GM19351 (cell line): ENCODE data around the gene VCAN.
"Not testable (repeated sequence)": the region's sequence is repeated elsewhere in the genome, so short reads cannot be mapped to it uniquely, and the experiment has no call there.

Experiments
- ATAC-seq: cut with Tn5 transposase; IDR thresholded peaks from one replicate; pipeline ENCODE4 v1.9.1; 2021; ENCODE audit warnings: mild to moderate bottlenecking, moderate library complexity; ENCODE audit not compliant: unreplicated experiment

The VCAN gene

DNA sequence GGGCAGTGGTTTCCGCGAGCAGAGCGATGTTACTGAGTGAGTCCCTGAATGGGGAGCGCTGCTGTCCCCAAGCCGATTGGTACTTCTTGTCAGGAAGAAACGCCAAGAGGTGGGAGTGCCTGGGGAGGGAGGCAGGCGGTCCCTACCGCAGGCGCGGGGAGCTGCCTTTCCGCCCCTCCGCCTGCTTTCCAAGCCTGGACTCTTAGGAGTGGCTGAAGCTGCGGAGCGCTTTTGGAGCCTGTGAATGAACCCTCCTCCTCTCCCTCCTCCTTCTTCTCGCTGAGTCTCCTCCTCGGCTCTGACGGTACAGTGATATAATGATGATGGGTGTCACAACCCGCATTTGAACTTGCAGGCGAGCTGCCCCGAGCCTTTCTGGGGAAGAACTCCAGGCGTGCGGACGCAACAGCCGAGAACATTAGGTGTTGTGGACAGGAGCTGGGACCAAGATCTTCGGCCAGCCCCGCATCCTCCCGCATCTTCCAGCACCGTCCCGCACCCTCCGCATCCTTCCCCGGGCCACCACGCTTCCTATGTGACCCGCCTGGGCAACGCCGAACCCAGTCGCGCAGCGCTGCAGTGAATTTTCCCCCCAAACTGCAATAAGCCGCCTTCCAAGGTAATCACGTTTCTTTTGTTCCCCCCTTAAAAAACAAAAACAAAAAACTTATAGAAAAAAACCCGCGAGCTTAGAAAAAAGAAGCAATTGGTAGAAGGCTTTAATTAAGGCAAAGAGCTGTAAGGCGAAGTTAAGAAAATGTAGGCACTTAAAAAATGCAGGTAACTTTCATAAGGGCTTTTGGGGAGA lies at the start of gene VCAN:
TSS of gene VCAN (plus strand) at position 340 of the 808 bp plus-strand sequence. CDS start 11,775 bp downstream, outside the sequence.
- ATAC-seq: no peak

DNA sequence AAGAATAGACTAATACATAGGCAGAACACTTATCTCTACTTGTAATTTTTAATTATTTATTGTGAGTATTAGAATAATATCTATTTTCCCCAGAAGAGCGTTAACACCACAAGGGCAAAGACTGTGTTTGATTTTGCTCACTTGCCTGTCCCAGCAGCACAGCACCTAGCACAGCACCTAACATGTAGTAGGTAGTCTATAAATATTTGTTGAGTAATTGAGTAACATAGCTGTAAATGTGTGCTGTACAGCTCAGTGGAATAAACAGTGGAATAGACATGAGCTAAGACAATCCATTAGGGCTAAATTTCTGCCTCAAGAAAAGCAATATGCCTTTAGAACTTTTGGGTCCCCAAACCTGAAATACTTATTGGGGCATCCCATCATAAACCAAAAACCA lies 49.3 kb upstream of the VCAN start:
- no peak for ATAC-seq

DNA sequence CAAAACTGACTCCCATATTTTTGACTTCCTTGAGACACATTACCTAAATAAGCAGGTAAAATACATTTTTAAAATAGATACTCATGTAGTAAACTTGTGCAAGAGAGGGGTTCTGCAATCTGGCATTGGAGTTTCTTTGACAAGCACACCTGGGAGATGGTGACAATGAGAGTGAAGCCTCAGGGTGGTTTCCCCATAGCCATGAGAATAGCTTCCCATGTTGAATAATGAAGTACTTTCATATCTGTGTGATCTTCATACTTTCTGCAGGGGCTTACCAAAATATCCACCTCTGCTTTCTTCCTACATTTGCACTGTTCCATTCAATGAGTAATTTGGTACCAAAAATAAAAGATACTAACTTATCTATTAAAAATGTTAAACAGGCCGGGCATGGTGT lies 44.7 kb upstream of the VCAN start:
- peak; percentile 71 for ATAC-seq

DNA sequence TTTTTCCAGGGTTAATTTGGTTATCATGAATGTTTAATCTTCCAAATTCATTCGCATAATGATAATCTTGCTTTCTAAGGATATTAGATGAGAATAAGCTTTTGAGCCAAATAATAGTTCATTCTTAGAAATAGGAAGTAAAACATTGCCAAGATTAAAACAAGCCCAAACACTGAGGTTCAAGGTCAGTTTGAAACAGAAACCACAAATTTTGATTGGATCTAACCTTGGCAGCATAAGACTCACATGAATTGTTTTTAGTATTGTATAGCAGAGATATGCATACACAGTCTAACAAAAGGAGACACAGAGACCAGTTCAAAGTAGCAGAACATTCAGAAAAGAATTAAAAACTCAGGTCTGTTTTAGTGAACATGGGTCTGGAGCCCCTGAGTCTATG lies 43.4 kb upstream of the VCAN start:
- no peak for ATAC-seq

DNA sequence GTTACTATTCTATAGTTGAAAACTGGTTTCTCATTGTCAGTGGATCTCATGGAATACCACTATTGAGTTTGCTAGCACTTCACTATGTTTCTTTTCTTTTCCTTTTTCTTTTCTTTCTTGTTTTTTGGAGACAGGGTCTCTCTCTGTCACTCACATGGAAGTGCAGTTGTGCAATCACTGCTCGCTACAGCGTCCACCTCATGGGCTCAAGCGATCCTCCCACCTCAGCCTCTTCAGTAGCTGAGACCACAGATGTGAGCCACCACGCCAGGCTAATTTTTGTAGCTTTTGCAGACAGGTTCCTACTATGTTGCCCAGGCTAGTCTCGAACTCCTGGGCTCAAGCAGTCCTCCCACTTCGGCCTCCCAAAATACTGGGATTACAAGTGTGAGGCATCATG lies 42.7 kb upstream of the VCAN start:
- ATAC-seq: no peak

DNA sequence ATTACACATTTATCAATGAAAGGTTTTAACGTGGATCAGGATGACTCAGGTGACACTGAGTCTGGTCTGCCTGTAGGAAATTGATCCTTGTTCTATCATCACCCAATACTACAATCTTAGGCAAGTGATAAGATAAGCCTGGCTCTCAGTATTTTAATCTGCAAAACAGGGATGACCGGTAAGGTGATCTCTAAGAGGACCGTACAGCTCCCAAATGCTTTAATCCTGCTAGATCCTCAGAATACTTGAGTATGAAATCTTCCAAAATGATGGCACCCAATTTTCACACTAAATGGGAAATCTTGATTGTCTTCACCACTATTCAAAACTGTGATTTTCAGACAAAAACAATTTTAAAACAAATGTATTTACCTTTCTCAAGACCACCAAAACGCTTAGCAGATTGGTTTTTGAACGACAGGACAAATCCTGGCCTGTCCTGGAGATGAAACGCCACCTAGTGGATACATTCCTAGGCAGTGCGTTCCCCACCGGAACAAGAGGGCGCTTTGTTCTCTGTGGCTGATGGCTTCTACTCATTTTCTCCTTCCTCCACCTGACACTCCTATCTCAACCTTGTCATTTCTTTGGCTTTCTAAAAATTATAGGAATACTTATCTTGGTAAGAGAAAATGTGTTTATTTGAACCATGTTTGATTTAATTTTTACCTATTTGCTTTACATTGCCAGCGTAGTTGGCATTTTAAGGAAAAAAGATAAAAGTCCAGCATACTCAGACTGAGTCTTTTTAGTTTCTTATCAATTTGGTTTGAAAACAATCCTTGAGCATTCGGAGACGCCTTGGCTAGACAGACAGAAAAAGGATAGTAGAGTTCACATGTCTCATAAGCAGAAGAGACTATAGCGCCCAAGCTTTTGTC lies 41.2 kb upstream of the VCAN start:
- ATAC-seq: peak; percentile 63

DNA sequence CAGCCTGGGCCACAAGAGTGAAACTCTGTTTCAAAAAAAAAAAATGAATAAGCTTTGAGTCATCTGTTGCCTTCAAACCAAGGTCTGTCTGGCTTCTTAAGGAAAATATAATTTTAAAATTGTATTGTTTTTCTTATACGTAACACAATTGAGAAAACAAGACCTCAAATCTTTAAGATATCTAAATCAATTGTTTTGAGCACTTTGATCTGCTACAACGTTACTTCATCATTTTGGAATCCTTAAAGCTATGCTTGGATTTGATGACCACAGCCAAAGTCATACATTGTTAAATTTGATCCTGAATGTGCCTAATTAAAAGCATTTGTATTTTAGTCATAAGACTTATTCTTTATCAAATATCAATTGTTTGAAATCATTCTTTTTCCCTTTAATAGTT lies 37.7 kb upstream of the VCAN start:
- no peak for ATAC-seq

DNA sequence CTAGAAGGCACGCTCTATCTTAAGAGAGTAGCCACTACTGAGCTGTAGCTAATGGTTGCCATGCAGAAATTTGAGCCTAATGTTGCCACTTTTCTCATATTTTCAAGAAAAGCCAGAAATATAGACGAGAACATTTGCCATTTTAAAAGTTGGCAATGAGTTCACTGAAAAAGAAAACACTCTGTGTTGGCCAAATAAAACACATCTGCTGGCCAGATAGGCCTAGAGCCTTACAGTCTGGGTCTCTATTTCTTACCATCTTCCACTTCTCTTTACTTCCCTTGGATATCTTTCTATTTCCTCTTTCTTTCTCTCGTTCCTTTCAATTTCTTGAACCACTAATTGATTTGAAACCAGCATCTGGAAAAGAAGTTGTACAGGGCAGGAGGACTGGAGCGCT lies 36.6 kb upstream of the VCAN start:
- ATAC-seq: no peak

DNA sequence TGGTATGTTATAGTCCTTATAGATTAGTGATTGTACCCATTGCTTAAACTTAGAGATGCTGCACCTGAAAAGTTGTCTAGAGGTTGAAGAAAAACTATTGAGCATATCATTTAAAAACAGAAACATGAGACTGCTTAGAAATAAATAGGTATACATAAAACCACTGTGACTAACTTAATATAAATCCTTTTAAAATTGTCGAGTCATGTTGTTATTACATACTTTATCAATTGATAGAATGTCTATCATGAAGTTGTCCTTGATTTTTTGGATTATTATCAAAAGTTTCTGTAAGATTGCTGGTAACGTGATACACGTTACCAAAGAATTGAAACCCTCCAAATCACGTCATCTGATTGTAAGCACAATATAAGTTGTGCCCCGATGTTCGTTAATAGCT lies 35.3 kb upstream of the VCAN start:
- ATAC-seq: no peak

DNA sequence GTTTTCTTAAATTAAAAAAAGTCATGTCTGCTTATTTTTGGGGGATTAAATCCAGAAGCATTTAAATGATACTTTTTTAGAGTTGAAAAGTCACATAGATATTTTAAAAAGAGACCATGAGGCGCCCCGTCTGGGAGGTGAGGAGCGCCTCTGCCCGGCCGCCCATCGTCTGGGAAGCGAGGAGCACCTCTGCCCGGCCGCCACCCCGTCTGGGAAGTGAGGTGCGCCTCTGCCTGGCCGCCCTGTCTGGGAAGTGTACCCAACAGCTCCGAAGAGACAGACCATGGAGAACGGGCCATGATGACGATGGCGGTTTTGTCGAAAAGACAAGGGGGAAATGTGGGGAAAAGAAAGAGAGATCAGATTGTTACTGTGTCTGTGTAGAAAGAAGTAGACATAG lies 33.8 kb upstream of the VCAN start:
- not testable (repeated sequence) for ATAC-seq

DNA sequence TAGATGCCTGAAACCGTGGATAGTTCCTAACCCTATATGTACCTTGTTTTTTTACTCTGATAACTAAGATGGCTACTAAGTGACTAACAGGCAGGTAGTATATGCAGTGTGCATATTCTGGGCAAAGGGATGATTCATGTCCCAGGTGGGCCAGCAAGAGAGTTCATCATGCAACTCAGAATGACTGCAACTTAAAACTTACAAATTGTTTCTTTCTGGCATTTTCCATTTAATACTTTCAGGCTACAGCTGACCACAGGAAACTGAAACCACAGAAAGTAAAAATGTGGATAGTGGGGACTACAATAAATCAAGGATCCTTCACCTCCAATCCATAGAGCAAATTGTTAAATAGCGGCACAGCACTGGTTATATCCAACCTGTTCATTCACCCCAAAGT lies 30.7 kb upstream of the VCAN start:
- no peak for ATAC-seq

DNA sequence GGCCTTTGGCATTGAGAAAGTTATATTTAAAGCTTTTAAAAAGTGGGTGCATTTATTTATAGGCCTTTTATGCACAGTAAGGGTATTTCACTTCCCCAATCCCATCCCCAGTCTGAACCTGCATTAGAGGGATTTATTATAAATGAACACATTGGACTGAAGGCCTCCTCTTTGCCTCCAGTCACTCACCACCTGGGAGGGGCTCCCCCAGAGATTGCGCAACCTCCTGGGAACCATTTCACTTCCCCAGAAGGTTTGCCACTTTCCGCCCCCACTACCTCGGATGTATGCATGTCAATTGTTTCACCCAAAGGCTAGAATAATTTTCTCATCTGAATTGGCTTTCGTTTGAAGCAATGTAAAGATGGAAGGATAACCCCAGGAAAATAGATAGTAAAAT lies 29.8 kb upstream of the VCAN start:
- ATAC-seq: peak; percentile 79

DNA sequence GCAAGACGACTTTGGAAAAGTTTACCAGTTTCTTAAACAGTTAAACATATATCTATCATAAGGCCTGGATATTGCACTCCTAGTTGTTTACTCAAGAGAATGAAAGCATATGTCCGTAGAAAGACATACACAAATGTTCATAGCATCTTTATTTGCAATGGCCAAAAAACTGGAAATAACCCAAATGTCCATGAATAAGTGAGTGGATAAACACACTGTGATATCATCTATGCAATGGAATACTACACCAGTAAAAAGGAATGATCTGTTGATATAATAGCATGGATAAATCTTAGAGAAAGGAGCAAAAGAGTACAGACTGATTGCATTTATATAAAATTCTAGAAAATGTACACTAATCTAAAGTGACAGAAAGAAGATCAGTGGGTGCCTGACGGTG lies 28.0 kb upstream of the VCAN start:
- no peak for ATAC-seq

DNA sequence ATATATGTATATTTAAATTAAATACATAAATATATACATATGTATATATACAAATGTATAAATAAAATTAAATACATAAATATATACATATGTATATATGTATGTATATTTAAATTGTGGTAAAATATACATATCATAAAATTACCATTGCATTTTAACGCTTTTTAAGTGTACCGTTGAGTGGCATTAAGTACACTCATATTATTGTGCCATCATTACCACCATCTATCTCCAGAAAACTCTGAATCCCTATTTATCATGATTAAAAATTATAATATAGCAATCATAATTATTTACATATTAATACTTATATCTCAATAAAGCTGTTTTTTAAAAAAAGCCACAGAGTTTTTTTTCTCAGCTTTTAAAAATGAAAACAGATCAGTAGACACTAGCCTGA lies 27.1 kb upstream of the VCAN start:
- ATAC-seq: no peak

DNA sequence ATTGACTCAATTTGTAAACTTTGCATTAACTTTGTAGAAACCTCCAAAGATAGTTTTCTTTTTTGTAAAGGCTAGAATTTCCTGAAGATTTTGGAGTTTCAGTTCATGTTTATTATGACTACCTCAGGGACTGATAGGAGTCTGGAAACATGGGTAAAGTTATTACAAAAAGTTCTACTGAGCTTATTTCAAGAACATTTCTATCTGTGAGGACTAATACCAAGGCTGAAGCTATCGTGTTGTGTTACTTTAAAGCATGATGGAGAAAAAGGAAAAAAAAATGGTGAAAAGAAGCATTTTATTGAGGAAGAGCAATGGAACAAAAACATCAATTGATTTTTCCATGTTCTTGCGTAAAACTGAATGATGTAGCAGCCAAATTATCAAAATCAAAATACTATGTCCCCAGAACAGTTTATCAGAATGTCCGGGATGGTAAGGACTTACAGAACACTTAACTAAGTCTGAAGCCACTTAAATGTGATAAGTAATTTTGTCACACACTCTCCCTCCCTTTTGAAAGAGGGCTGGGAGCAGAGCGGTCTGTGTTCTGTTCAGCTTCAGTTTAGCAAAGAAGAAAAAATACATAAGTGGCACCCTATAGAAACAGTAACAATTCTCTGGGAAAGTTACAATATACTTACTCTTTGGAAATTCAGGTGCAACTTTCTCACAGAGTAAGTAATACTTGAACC lies 25.1 kb upstream of the VCAN start:
- no peak for ATAC-seq

DNA sequence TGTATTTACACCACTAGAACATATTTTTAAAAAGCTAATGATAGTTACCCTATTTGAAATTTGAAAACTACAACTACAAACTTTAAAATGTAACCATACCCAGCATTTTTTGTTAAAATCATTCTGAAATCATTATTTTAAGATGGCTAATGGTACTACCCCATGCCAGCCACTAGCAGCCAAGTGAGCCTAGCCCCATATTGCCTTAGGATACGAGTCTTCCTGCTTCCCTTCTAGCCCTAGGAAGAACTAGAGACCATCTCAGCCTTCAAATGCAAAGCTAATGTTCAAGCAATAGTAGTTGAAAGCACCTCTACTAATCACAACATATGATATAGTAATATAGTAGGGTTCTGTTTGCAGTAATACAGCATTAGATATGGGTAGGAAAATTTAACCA lies 24.0 kb upstream of the VCAN start:
- no peak for ATAC-seq

DNA sequence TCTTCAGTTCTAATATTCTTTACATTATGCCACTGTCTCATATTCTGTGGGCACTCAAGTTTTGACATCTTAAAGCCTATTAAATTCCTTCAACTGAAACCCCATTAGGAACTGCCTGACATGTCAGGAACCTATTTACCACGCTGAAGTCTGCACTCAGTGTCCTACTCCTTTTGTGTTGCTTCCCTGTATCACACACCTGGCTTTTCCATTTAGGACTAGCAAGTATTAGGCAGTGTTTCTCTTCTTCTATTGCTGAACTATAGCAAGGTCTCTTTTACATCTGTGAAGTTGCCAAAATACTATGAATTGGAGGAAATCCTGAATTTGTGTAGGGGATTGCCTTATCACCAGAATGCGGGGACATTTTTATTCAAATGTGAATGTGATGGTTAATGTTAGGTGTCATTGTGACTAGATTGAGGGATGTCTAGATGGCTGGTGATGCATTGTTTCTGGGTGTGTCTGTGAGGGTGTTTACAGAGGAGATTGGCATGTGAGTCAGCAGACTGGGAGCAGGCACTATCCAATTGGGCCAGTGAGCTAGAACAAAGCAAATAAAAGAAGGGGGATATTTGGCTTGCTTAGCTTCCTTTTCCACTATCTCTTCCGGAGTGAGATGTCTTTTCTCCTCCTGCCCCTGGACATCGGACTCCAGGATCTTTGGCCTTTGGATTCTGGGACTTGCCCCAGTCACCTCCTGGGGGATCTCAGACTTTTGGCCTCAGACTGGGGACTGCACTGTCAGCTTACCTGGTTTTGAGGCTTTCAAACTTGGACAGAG lies 21.2 kb upstream of the VCAN start:
- ATAC-seq: no peak

DNA sequence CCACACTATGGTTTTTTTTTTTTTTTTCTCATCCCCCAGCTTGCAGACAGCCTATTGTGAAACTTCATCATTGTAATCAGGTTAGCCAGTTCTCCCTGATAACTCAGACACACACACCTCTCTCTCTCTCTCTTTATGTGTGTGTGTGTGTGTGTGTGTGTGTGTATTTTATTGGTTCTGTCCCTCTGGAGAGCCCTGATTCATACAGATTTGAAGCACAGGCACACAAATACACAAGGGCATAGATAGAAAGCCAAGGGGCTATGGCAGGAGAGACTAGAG lies 20.6 kb upstream of the VCAN start:
- no peak for ATAC-seq

DNA sequence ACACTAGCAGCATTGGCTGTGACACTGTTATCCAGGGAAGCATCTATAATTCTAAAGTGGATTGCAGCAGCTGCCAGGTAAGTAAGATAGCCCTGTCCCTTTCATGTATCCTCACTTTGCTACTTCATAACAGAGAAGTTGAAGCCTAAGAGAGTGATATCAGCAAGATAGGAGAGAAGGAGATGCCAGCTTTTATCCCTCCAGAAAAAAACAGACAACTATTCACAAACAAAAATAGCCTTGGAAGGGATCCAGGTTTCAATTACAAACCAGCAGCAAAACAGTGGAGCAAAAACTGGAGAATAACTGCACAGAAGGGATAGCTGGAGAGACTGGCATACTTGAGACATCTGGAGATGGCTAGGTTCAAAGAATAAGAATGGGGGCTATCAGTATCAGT lies 19.6 kb upstream of the VCAN start:
- no peak for ATAC-seq

DNA sequence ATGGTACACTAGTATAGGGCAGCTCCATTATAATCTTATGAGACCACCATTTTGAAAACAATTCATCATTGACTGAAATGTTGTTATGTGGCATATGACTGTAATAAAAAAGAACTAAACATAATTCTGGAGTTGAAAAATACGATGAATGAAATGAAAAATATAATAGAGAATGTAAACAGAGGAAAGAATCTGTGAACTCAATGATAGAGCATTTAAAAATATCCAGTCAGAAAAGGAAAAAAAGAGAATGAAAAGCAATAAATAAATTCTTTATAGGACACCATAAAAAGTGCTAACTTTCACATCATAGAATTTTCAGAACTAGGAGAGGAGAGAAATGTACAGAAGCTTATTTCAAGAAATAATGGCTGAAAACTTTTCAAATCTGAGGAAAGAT lies 17.6 kb upstream of the VCAN start:
- no peak for ATAC-seq

DNA sequence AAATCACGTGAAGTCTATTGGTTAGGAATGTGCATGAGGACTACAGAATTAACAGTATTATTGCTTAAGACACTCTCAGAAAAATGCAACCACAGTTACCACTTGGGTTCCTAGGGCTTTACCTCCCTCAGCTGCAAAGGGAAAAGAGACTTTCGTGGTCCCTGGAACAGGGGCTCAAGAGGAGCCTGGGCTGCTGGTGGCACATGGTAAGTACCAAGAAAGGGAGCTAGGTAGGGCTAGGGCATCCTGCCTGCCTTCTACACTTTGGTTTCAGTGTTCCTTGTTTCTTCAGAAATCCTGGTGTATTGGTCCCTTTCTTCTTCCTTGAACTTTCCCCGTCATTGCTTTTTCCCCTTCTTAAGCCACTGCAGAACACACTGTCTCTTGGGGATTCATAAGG lies 7.3 kb upstream of the VCAN start:
- ATAC-seq: no peak
